Panc1 (cell line): ENCODE data around the gene RNF125. TPM values are rescaled to one million over a fixed set of nuclear protein-coding genes. Genes with fewer than 3 reads are reported as not detected.
A peak's percentile ranks its signal among the peaks of the same experiment; 100 is the strongest.

Source experiments
- ATAC-seq: fragments of 200-7000 bp; cut with Tn5 transposase; 2 replicates; pipeline ENCODE4 v1.9.1; 2020; ENCODE audit warnings: mild to moderate bottlenecking, moderate library complexity
- Bru-seq: library from RNA; stranded (reverse); fragments of 400-500 nt; gene quantifications from one replicate; lab custom pipeline; 2021; lab: Mats Ljungman, UMichigan
- BruChase-seq, 2 experiments: library from RNA; stranded (reverse); fragments of 400-500 nt; gene quantifications; one replicate each; lab custom pipeline; 2021; lab: Mats Ljungman, UMichigan
- BruUV-seq: library from RNA; stranded (reverse); fragments of 400-500 nt; replicated peaks from 2 replicates; lab custom pipeline; 2021; lab: Mats Ljungman, UMichigan
- CTCF ChIA-PET: fragments of 300-600 bp; sonication (Branson Sonifier 250); formaldehyde crosslinking; loops from one replicate; lab custom pipeline; 2022; ENCODE audit warnings: antibody characterized with exemption; lab: Charles Lee
- POLR2A ChIA-PET: fragments of 300-600 bp; sonication (Branson Sonifier 250); formaldehyde crosslinking; loops from one replicate; lab custom pipeline; 2022; ENCODE audit warnings: antibody characterized with exemption; lab: Charles Lee
- DNase-seq: peaks from one replicate; pipeline ENCODE4 v3.0.0-alpha.2; 2010; ENCODE audit warnings: low read depth, low spot score
- H3K27ac ChIP-seq: 2 replicates; pipeline ENCODE4 v1.5.1; 2011; ENCODE audit warnings: mild to moderate bottlenecking, low read length, inconsistent platforms
- H3K27me3 ChIP-seq: fragments of 200-500 bp; sonication (Bioruptor generic); 2 replicates; pipeline ENCODE4 v1.6.0; 2014; ENCODE audit warnings: low read length, inconsistent platforms; ENCODE audit not compliant: control insufficient read depth, insufficient read depth
- H3K36me3 ChIP-seq: fragments of 200-500 bp; sonication (Bioruptor generic); 2 replicates; pipeline ENCODE4 v1.5.1; 2014; ENCODE audit warnings: inconsistent platforms, mild to moderate bottlenecking, low read length, moderate library complexity; ENCODE audit not compliant: control insufficient read depth, insufficient read depth
- H3K4me1 ChIP-seq: 2 replicates; pipeline ENCODE4 v1.5.1; 2011; ENCODE audit warnings: inconsistent platforms, mild to moderate bottlenecking, low read length, moderate library complexity; ENCODE audit not compliant: control insufficient read depth, insufficient read depth
- H3K4me3 ChIP-seq, 2 experiments: 2 replicates each; pipeline ENCODE4 v1.5.1; 2011 to 2012; ENCODE audit warnings: low read depth in 2 of 2, low read length in 2 of 2, mild to moderate bottlenecking in 2 of 2, inconsistent platforms in 1 of 2, moderate library complexity in 1 of 2
- H3K9me3 ChIP-seq: fragments of 200-500 bp; sonication (Bioruptor generic); 2 replicates; pipeline ENCODE4 v1.5.1; 2014; ENCODE audit warnings: low read depth, mild to moderate bottlenecking, inconsistent platforms, low read length, moderate library complexity; ENCODE audit not compliant: control insufficient read depth, insufficient read depth
- POLR2AphosphoS5 ChIP-seq: IDR thresholded peaks from 2 replicates; pipeline ENCODE4 v1.6.1; 2012; ENCODE audit warnings: mild to moderate bottlenecking, low read depth, low read length, moderate library complexity
- SIN3A ChIP-seq: IDR thresholded peaks from 2 replicates; pipeline ENCODE4 v1.6.1; 2012; ENCODE audit warnings: low read depth, mild to moderate bottlenecking, low read length, moderate library complexity, borderline replicate concordance; ENCODE audit not compliant: insufficient read depth
- TCF7L2 ChIP-seq: IDR thresholded peaks from 2 replicates; pipeline ENCODE4 v1.6.1; 2011; ENCODE audit warnings: mild to moderate bottlenecking, low read depth, low read length, inconsistent platforms
- in situ Hi-C: cut with HindIII; loops from 2 replicates; pipeline ENCODE4 v1.10.0; 2016; ENCODE audit warnings: low sequenced_read_pairs, low pct_unique_long_range_greater_than_20kb
- intact Hi-C: fragments of 100-400 bp; cut with micrococcal nuclease; formaldehyde crosslinking; loops from one replicate; pipeline ENCODE4 v1.10.0; 2022; ENCODE audit not compliant: unreplicated experiment
- long read RNA-seq: library from polyadenylated mRNA; unstranded; transcript quantifications from one replicate; pipeline ENCODE4 v2.0.0, GENCODE V29; 2021; ENCODE audit not compliant: unreplicated experiment
- polyA plus RNA-seq: library from polyadenylated mRNA; unstranded; fragments of >200 nt; gene quantifications from one replicate; pipeline ENCODE4 v1.2.1, GENCODE V29; 2012; ENCODE audit warnings: missing spikeins; ENCODE audit not compliant: insufficient read length
- total RNA-seq: library from RNA; stranded (reverse); gene quantifications from one replicate; pipeline ENCODE4 v1.2.1, GENCODE V29; 2021; ENCODE audit not compliant: unreplicated experiment
- TF ChIP-seq, protein P1 (sequence below), 2 experiments: IDR thresholded peaks; 2 replicates each; pipeline ENCODE4 v1.6.1; 2011 to 2012; ENCODE audit warnings: low read depth in 2 of 2, control low read depth in 1 of 2, low read length in 1 of 2, mild to moderate bottlenecking in 1 of 2, moderate library complexity in 1 of 2; ENCODE audit not compliant: insufficient read depth in 1 of 2
- TF ChIP-seq, protein P2 (sequence below): fragments of 450-650 bp; IDR thresholded peaks from 2 replicates; pipeline ENCODE4 v1.5.1; 2017; ENCODE audit warnings: mild to moderate bottlenecking

RNF125 gene
- 0.57 TPM for total RNA-seq
- 0.29 TPM for polyA plus RNA-seq
- Bru-seq, nascent RNA: percentile 34 among the genes with signal in this experiment
- percentile 54 among the genes with signal in this experiment for BruChase-seq, experiment 1, labeled RNA remaining after a 2-hour chase
- BruChase-seq, experiment 2, labeled RNA remaining after a 6-hour chase: percentile 42 among the genes with signal in this experiment
- long read RNA-seq: 0 reads

DNA sequence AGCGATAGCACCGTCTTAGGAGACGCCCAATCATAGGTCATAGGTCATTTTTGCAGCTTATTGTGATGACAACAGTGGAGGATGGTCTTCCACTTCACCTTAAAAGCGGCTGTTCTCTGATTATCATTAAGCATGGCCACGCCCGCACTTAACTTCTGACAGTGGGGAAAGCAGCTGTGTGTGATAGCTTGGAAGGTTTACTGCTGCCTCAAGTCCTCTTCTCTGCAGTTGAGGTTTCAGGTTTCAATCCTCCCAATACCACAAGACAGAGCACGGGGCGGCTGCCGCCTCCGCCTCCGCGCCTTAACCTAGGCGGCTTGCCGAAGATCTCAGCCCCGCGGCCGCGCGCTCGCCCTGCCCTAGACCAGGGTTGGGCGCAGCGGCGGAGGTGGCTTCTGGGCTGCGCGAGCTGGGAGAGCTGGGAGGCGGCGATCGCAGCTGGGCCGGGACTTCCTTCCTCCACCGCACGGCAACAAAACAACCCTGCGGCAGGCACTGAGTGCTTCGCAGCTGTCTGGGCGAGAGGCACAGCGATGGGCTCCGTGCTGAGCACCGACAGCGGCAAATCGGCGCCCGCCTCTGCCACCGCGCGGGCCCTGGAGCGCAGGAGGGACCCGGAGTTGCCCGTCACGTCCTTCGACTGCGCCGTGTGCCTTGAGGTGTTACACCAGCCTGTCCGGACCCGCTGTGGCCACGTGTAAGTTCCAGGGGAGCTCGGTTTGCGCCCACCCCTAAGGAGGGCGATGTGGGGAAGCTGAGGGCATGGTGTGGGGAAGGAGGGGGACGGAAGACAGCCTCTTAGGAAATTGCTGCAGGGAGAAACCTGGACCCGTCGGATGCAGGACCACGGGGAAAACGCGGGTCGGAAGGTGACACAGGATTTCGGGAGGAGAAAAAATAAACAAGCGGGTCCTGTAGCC, at the start of gene RNF125:
Gene RNF125 (plus strand): TSS at position 495 of the 920 bp plus-strand sequence. CDS start 39 bp downstream, at position 534.
- Histone ChIP-seq H3K4me1 (no peaks in the 10 kb centered on the region), H3K9me3 (no peaks in the 10 kb centered on the region), H3K27me3 (no peaks in the 10 kb centered on the region), H3K27ac (no peak within 1 kb of the TSS), H3K4me3 (peak within 1 kb of the TSS; percentile 46 to 66), H3K36me3 (no peaks in the 10 kb centered on the region)
- TF ChIP-seq, protein P1, sequence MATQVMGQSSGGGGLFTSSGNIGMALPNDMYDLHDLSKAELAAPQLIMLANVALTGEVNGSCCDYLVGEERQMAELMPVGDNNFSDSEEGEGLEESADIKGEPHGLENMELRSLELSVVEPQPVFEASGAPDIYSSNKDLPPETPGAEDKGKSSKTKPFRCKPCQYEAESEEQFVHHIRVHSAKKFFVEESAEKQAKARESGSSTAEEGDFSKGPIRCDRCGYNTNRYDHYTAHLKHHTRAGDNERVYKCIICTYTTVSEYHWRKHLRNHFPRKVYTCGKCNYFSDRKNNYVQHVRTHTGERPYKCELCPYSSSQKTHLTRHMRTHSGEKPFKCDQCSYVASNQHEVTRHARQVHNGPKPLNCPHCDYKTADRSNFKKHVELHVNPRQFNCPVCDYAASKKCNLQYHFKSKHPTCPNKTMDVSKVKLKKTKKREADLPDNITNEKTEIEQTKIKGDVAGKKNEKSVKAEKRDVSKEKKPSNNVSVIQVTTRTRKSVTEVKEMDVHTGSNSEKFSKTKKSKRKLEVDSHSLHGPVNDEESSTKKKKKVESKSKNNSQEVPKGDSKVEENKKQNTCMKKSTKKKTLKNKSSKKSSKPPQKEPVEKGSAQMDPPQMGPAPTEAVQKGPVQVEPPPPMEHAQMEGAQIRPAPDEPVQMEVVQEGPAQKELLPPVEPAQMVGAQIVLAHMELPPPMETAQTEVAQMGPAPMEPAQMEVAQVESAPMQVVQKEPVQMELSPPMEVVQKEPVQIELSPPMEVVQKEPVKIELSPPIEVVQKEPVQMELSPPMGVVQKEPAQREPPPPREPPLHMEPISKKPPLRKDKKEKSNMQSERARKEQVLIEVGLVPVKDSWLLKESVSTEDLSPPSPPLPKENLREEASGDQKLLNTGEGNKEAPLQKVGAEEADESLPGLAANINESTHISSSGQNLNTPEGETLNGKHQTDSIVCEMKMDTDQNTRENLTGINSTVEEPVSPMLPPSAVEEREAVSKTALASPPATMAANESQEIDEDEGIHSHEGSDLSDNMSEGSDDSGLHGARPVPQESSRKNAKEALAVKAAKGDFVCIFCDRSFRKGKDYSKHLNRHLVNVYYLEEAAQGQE (IDR thresholded peaks at IDR 0.05; ENCODE audit: insufficient read depth in 1 of 2, low read depth in 2 of 2, low read length in 1 of 2): no peak
- TF ChIP-seq POLR2AphosphoS5 (no peak), TCF7L2 (peak; percentile 40; the same call in 1 of the 2 replicates)
- no peak for DNase-seq
- ChIA-PET CTCF (interaction anchor here (1.2 kb wide), 1 partner anchor 54 kb away, joined by 3 read pairs; no protein-coding TSS in a partner anchor), POLR2A (no interaction called here)
- peak; percentile 94 for ATAC-seq
- in situ Hi-C loops (no loop called here), intact Hi-C loops (no loop called here)
- no TSS peak for BruUV-seq

DNA sequence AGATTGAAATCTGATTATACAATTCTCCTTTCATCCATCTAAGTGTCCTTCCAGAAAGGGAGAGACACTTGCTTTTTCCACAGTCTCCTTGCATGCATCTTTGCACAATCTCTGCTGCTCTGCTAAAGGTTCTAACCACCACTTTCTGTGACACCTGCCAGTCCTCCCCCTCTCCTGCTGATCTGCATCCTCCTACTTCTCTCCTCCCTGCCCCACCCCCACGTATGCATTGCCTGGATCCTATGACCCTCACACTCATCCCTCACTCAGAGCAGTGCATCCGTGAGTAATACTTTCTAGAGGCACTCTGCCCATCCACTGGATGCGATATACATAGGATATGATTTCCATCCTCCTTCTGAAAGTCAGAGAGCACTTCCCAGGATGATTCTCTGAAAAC, 48.0 kb upstream of the RNF125 start:
- H3K4me3 ChIP-seq: no peak overlapping the region
- ChIA-PET CTCF (no interaction called here), POLR2A (no interaction called here)
- no TSS peak for BruUV-seq
- H3K4me1 ChIP-seq: no peaks in the 10 kb centered on the region
- H3K27ac ChIP-seq: no peak overlapping the region
- intact Hi-C loops: no loop called here
- DNase-seq: no peak
- no peaks in the 10 kb centered on the region for H3K27me3 ChIP-seq
- ATAC-seq: no peak
- in situ Hi-C loops: no loop called here
- no peaks in the 10 kb centered on the region for H3K9me3 ChIP-seq
- H3K36me3 ChIP-seq: no peaks in the 10 kb centered on the region
- TF ChIP-seq SIN3A (no peak), POLR2AphosphoS5 (no peak), TCF7L2 (no peak)
- TF ChIP-seq, protein P1 (IDR thresholded peaks at IDR 0.05; ENCODE audit: insufficient read depth in 1 of 2, low read depth in 2 of 2, low read length in 1 of 2): no peak
- TF ChIP-seq, protein P2, sequence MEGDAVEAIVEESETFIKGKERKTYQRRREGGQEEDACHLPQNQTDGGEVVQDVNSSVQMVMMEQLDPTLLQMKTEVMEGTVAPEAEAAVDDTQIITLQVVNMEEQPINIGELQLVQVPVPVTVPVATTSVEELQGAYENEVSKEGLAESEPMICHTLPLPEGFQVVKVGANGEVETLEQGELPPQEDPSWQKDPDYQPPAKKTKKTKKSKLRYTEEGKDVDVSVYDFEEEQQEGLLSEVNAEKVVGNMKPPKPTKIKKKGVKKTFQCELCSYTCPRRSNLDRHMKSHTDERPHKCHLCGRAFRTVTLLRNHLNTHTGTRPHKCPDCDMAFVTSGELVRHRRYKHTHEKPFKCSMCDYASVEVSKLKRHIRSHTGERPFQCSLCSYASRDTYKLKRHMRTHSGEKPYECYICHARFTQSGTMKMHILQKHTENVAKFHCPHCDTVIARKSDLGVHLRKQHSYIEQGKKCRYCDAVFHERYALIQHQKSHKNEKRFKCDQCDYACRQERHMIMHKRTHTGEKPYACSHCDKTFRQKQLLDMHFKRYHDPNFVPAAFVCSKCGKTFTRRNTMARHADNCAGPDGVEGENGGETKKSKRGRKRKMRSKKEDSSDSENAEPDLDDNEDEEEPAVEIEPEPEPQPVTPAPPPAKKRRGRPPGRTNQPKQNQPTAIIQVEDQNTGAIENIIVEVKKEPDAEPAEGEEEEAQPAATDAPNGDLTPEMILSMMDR: no peak
